HS-27A (cell line): ENCODE results near the gene PCP2.

Experiments
- DNase-seq: peaks from one replicate; pipeline ENCODE4 v3.0.0-alpha.2; 2012; ENCODE audit warnings: low read depth, missing footprints

Gene PCP2

DNA sequence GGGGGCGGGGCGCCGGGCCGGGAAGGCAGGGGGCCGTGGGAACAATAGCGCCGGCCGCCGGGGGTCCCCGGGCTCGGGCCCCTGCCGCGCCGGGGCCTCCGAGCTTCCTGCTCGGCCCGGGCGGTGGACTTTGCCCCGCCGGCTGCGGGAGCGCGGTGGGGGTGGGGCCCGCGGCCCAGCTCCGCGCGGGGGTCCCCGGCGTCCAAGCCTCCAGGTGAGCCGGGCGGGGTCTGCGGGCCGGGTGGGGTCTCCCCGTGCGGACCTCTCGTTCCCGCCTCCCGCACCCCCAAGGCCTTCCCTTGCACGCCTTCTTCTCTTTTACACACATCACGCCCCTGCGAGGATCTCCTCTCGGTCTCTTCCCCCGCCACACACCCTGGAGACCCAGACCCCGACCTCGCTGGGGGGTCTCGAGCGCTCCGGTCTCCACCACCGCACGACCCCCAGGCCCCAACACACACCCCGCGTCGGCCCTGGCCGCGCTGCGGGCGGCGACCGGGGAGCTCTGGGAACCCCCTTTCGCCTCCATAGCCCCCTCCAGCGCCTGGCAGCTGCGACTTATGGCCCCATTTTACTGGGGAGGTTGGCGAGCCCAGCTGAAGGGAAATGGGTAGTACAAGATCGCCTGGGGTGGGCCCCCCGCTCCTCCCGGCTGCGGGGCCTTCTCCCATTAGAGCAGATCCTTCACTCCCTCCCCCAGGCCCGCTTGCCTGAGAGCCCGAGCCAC is 37.1 kb downstream of the PCP2 start:
- no peak for DNase-seq

DNA sequence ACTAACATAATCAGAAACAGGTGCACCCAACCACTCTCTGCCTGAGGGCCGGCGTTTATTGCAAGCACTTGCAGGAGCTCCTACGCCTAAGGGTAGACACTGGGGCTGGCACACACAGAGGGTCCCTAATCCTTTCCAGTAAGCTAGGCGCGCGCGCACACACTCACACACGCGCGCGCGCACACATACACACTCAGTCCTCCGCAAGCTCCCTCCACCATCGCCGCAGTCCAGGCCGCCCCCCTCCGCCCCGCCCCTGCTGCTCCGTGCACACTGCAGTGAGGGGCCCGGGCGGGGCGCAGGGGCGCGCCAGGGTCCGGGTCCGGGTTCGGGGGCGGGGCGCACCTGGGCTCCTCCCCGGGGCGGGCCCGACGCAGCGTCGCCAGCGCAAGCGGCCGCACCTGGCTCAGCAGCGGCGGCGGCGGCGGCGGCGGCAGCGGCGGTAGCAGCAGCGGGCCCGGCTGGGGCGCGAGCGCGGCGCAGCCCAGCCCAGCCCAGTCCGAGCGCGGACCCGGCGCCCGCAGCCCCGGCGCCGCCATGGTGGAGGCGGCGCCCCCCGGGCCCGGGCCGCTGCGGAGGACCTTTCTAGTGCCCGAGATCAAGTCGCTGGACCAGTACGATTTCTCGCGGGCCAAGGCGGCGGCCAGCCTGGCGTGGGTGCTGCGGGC is 37.9 kb downstream of the PCP2 start, which contains the start of gene CAMSAP3:
CAMSAP3 (plus strand) TSS at position 398 of the 668 bp plus-strand sequence; CDS start at position 538, 140 bp downstream.
- no peak for DNase-seq

GRCh38 chr19:7590256-7590655 is 43.3 kb downstream of the PCP2 start:
- no peak for DNase-seq

DNA sequence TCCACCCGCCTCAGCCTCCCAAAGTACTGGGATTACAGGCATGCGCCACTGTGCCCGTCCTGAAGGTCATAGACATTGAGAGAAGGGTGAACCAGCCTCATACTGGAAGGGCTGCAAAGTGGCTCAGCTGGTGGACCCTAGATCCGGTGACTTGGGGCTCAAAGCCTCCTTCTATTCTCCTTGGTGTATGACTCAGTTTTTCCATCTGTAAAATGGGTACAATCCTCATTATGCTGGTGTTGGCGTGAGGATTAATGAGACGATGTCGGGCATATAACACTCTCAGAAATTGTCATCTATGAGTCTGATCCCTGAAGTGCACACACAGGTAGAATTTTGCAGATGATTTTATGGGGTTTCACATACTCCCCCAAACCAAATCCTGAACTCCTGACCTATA is 43.7 kb downstream of the PCP2 start:
- DNase-seq: no peak

DNA sequence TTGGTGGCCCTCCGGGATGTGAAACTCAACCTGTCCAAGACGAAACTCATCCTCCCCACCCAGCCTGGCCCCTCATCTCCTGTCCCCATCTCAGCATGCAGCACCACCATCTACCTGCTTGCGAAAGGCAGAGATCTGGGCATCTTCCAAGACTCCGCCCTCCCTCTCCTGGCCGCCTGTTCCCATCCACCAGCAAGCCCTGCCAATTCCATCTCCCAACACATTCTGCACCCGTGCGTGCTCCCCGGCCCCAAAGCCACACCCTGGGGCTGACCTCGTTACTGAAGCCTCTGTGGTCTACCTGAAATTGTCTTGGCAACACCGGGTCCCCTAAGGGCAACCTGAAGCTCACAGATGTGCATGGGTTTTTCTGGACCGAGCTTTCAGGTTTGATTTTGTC is 51.1 kb downstream of the PCP2 start:
- no peak for DNase-seq
